ENCODE data around the gene TEDC1. TPM values are rescaled to one million over a fixed set of nuclear protein-coding genes. Genes with fewer than 3 reads are reported as not detected.

TEDC1 gene
- total RNA-seq, 1 donor from 2014 or later: 4.0 TPM

GRCh38 chr14:105445901-105446845, 44.9 kb upstream of the TEDC1 start:
- no peak for DNase-seq
- no peak for TF ChIP-seq CTCF (IDR thresholded peaks at IDR 0.05; ENCODE audit: borderline replicate concordance)

GRCh38 chr14:105446971-105447370, 44.1 kb upstream of the TEDC1 start:
- DNase-seq: no peak
- no peaks in the 10 kb centered on the region for H3K9me3 ChIP-seq (replicated peaks)
- peaks cover 30% of the 10 kb centered on the region for H3K4me1 ChIP-seq
- intact Hi-C loops (cut with micrococcal nuclease): no loop called here
- peaks cover 31% of the 10 kb centered on the region for H3K36me3 ChIP-seq
- no peak for TF ChIP-seq CTCF (IDR thresholded peaks at IDR 0.05; ENCODE audit: borderline replicate concordance)
- H3K27me3 ChIP-seq (ENCODE audit: low read depth): no peaks in the 10 kb centered on the region
- no peak overlapping the region for H3K27ac ChIP-seq (replicated peaks)
- no peak overlapping the region for H3K4me3 ChIP-seq

More at GRCh38 chr14:105445901-105446845, 44.9 kb upstream of the TEDC1 start:
- H3K9me3 ChIP-seq (replicated peaks): no peaks in the 10 kb centered on the region
- no peak overlapping the region for H3K4me3 ChIP-seq
- peaks cover 30% of the 10 kb centered on the region for H3K4me1 ChIP-seq
- no peak overlapping the region for H3K27ac ChIP-seq (replicated peaks)
- peaks cover 27% of the 10 kb centered on the region for H3K36me3 ChIP-seq
- H3K27me3 ChIP-seq (ENCODE audit: low read depth): no peaks in the 10 kb centered on the region
- intact Hi-C loops (cut with micrococcal nuclease): no loop called here

GRCh38 chr14:105447651-105448640, 43.1 kb upstream of the TEDC1 start:
- intact Hi-C loops (cut with micrococcal nuclease): no loop called here
- Histone ChIP-seq H3K9me3 (replicated peaks) (no peaks in the 10 kb centered on the region), H3K27ac (replicated peaks) (peak overlapping the region; percentile 56), H3K4me1 (peaks cover 34% of the 10 kb centered on the region), H3K27me3 (ENCODE audit: low read depth) (no peaks in the 10 kb centered on the region), H3K36me3 (peaks cover 32% of the 10 kb centered on the region), H3K4me3 (peak overlapping the region; percentile 43)
- no peak for DNase-seq
- no peak for TF ChIP-seq CTCF (IDR thresholded peaks at IDR 0.05; ENCODE audit: borderline replicate concordance)

- DNase-seq: peak; percentile 80
- H3K27me3 ChIP-seq (ENCODE audit: low read depth): no peaks in the 10 kb centered on the region
- peaks cover 34% of the 10 kb centered on the region for H3K4me1 ChIP-seq
- peak overlapping the region; percentile 56 for H3K27ac ChIP-seq (replicated peaks)
- intact Hi-C loops (cut with micrococcal nuclease): no loop called here
- peak overlapping the region; percentile 43 for H3K4me3 ChIP-seq
- no peaks in the 10 kb centered on the region for H3K9me3 ChIP-seq (replicated peaks)
- peak; percentile 99 for TF ChIP-seq CTCF (IDR thresholded peaks at IDR 0.05; ENCODE audit: borderline replicate concordance)
- H3K36me3 ChIP-seq: peaks cover 40% of the 10 kb centered on the region
Observed at GRCh38 chr14:105448706-105449111, 42.3 kb upstream of the TEDC1 start.

Measured in left ventricle myocardium inferior (tissue), 1 donor.